OCI-LY1 (cell line): ENCODE results near the gene LY6G5C.

Experiments used
- EZH2 ChIP-seq: fragments of 200-600 bp; sonication (generic), shearing (Covaris generic); IDR thresholded peaks from 2 replicates; pipeline ENCODE4 v1.8.0; 2017; ENCODE audit warnings: borderline replicate concordance, mixed run types, mild to moderate bottlenecking, antibody characterized with exemption, low read length, moderate library complexity, mixed read lengths
- TF ChIP-seq, protein P1 (sequence below): fragments of 200-600 bp; sonication (generic), shearing (Covaris generic); IDR thresholded peaks from 2 replicates; pipeline ENCODE4 v1.5.1; 2017; ENCODE audit warnings: mild to moderate bottlenecking, antibody characterized with exemption, low read length, moderate library complexity, mixed read lengths

DNA sequence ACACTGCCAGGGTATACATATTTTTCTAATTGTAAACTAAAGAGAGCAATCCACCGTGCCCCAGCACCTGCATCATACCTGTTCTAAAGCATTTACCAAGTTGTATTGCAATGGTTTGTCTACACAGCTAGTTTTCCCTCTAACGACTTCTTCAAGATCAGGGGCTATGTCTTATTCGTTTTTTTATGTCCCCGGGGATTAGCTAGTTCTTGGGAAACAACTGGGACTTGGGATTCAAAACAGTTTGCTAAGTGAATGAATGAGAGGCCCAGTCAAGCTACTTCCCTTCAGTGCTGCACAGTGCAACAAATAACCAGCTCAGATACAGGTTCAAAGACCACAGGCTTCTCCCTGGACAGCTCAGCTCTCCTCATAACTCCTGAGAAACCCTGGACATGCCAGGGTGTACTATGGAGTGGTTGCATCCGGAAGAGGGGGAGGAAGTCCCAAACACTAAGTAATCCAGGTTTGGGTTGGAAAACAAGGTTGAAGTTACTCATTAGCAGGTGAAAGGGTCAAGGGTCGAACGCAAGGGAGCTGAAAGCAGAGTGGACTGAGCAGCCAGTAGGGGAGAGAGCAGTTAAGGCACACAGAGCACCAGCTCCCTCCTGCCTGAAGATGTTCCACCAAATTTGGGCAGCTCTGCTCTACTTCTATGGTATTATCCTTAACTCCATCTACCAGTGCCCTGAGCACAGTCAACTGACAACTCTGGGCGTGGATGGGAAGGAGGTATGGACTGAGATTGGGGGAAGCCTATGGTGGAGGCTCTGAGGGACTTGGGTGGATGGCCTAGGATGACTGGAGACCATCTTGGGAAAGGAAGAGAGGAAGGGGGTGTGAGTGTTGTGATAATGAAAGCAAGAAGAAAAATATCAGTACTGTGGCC is 25.3 kb downstream of the LY6G5C start, which contains the start of gene APOM:
- TF ChIP-seq EZH2 = no peak
- TF ChIP-seq, protein P1, sequence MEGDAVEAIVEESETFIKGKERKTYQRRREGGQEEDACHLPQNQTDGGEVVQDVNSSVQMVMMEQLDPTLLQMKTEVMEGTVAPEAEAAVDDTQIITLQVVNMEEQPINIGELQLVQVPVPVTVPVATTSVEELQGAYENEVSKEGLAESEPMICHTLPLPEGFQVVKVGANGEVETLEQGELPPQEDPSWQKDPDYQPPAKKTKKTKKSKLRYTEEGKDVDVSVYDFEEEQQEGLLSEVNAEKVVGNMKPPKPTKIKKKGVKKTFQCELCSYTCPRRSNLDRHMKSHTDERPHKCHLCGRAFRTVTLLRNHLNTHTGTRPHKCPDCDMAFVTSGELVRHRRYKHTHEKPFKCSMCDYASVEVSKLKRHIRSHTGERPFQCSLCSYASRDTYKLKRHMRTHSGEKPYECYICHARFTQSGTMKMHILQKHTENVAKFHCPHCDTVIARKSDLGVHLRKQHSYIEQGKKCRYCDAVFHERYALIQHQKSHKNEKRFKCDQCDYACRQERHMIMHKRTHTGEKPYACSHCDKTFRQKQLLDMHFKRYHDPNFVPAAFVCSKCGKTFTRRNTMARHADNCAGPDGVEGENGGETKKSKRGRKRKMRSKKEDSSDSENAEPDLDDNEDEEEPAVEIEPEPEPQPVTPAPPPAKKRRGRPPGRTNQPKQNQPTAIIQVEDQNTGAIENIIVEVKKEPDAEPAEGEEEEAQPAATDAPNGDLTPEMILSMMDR = no peak
